ENCODE results near the gene DYDC2.

GRCh38 chr10:80397014-80397413, 40.4 kb downstream of the DYDC2 start:
- TF ChIP-seq EZH2phosphoT487 (IDR thresholded peaks at IDR 0.05; ENCODE audit: insufficient read depth, low read depth), result no peak
- no peak for TF ChIP-seq EZH2 (IDR thresholded peaks at IDR 0.05; ENCODE audit: insufficient read depth, poor library complexity, severe bottlenecking)
